A673 (cell line): ENCODE data around the gene CSTPP1. TPM values are rescaled to one million over a fixed set of nuclear protein-coding genes. Genes with fewer than 3 reads are reported as not detected.

Experiments used
- BruUV-seq: library from RNA; stranded (reverse); fragments of 400-500 nt; replicated peaks from 2 replicates; lab custom pipeline; 2021; lab: Mats Ljungman, UMichigan
- CTCF ChIA-PET: fragments of 300-600 bp; sonication (Branson Sonifier 250); formaldehyde crosslinking; loops from one replicate; lab custom pipeline; 2022; ENCODE audit warnings: antibody characterized with exemption; lab: Charles Lee
- POLR2A ChIA-PET: fragments of 300-600 bp; sonication (Branson Sonifier 250); formaldehyde crosslinking; loops from one replicate; lab custom pipeline; 2022; ENCODE audit warnings: antibody characterized with exemption; ENCODE audit not compliant: low non-redundant PET; lab: Charles Lee
- DNase-seq: peaks from one replicate; pipeline ENCODE4 v3.0.0-alpha.2; 2015; ENCODE audit warnings: low spot score
- H3K27ac ChIP-seq: fragments of 200-600 bp; sonication (generic); 2 replicates; pipeline ENCODE4 v1.5.1; 2016; ENCODE audit warnings: mixed run types, low read depth, mild to moderate bottlenecking, mixed read lengths, antibody characterized with exemption, low read length; ENCODE audit not compliant: poor library complexity, severe bottlenecking
- H3K27me3 ChIP-seq: fragments of 200-600 bp; sonication (generic); replicated peaks from 2 replicates; pipeline ENCODE4 v1.6.1; 2017; ENCODE audit warnings: mixed run types, low read depth, mild to moderate bottlenecking, mixed read lengths, antibody characterized with exemption, low read length; ENCODE audit not compliant: insufficient read depth, poor library complexity
- H3K36me3 ChIP-seq: fragments of 200-600 bp; sonication (generic); 2 replicates; pipeline ENCODE4 v1.6.1; 2016; ENCODE audit warnings: mixed run types, mild to moderate bottlenecking, mixed read lengths, antibody characterized with exemption, low read length; ENCODE audit not compliant: insufficient read depth, poor library complexity, severe bottlenecking
- H3K4me1 ChIP-seq: fragments of 200-600 bp; sonication (generic); 2 replicates; pipeline ENCODE4 v1.6.1; 2017; ENCODE audit warnings: mixed run types, mild to moderate bottlenecking, mixed read lengths, antibody characterized with exemption, low read length; ENCODE audit not compliant: insufficient read depth, poor library complexity, severe bottlenecking
- H3K4me3 ChIP-seq: fragments of 200-600 bp; sonication (generic); 2 replicates; pipeline ENCODE4 v1.5.1; 2016; ENCODE audit warnings: low read depth, mixed run types, mild to moderate bottlenecking, mixed read lengths, low read length; ENCODE audit not compliant: poor library complexity, severe bottlenecking
- H3K9me3 ChIP-seq: fragments of 200-600 bp; sonication (generic); 2 replicates; pipeline ENCODE4 v1.6.1; 2016; ENCODE audit warnings: mixed run types, low read depth, mild to moderate bottlenecking, mixed read lengths, antibody characterized with exemption, low read length; ENCODE audit not compliant: poor library complexity, severe bottlenecking
- EZH2 ChIP-seq: fragments of 200-600 bp; sonication (generic); IDR thresholded peaks from 2 replicates; pipeline ENCODE4 v1.6.1; 2017; ENCODE audit warnings: borderline replicate concordance, low read depth, mild to moderate bottlenecking, mixed read lengths, antibody characterized with exemption, low read length; ENCODE audit not compliant: poor library complexity, severe bottlenecking
- intact Hi-C: fragments of 100-400 bp; cut with micrococcal nuclease; formaldehyde crosslinking; loops from one replicate; pipeline ENCODE4 v1.10.0; 2022; ENCODE audit not compliant: unreplicated experiment
- total RNA-seq: library from RNA; stranded (reverse); gene quantifications from 2 replicates; pipeline ENCODE4 v1.2.3, GENCODE V29; 2021
- TF ChIP-seq, protein P1 (sequence below): fragments of 300-800, 200-600 bp; sonication (generic); conservative IDR thresholded peaks from 2 replicates; pipeline ENCODE4 v1.5.1; 2017; ENCODE audit warnings: low read depth, mild to moderate bottlenecking, antibody characterized with exemption, low read length, moderate library complexity, mixed read lengths

CSTPP1 gene
- total RNA-seq, 1 experiment from 2014 or later, result 79.3 TPM

GRCh38 chr11:46966773-46967172 is 30.2 kb downstream of the CSTPP1 start:
- no peak for DNase-seq
- Histone ChIP-seq H3K27me3 (no peaks in the 10 kb centered on the region), H3K4me3 (no peak overlapping the region), H3K4me1 (peaks cover 10% of the 10 kb centered on the region), H3K9me3 (peaks cover 3% of the 10 kb centered on the region), H3K27ac (no peak overlapping the region), H3K36me3 (no peaks in the 10 kb centered on the region)
- intact Hi-C loops, result no loop called here
- no TSS peak for BruUV-seq
- CTCF ChIA-PET, result no interaction called here
- TF ChIP-seq, protein P1, sequence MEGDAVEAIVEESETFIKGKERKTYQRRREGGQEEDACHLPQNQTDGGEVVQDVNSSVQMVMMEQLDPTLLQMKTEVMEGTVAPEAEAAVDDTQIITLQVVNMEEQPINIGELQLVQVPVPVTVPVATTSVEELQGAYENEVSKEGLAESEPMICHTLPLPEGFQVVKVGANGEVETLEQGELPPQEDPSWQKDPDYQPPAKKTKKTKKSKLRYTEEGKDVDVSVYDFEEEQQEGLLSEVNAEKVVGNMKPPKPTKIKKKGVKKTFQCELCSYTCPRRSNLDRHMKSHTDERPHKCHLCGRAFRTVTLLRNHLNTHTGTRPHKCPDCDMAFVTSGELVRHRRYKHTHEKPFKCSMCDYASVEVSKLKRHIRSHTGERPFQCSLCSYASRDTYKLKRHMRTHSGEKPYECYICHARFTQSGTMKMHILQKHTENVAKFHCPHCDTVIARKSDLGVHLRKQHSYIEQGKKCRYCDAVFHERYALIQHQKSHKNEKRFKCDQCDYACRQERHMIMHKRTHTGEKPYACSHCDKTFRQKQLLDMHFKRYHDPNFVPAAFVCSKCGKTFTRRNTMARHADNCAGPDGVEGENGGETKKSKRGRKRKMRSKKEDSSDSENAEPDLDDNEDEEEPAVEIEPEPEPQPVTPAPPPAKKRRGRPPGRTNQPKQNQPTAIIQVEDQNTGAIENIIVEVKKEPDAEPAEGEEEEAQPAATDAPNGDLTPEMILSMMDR, result no peak
- TF ChIP-seq EZH2, result no peak
- POLR2A ChIA-PET, result interaction anchor here (0.5 kb wide), 1 partner anchor 24 kb away, joined by 3 read pairs; no protein-coding TSS in a partner anchor

DNA sequence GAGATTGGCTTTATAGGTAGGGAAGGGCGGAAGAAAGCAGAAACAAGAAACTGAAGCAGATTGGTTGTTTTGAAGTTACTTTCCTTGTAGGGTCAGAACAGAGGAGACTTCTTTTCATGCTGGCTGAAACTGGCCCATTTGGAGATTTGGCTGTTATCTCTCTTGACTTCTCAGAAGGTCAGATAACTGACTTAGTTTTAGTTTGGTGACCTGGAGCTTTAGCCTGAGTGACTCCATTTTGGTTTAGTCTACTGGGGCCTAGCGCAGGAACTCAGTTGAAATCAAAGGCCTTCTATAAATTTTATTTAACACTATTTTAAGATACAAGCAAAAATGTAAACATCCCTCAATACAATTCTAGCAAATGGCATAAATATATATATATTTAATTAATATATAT is 31.4 kb downstream of the CSTPP1 start:
- POLR2A ChIA-PET, result no interaction called here
- Histone ChIP-seq H3K36me3 (no peaks in the 10 kb centered on the region), H3K4me1 (peaks cover 10% of the 10 kb centered on the region), H3K27me3 (no peaks in the 10 kb centered on the region), H3K9me3 (peaks cover 3% of the 10 kb centered on the region), H3K4me3 (no peak overlapping the region), H3K27ac (no peak overlapping the region)
- CTCF ChIA-PET, result no interaction called here
- no peak for DNase-seq
- intact Hi-C loops, result no loop called here
- no peak for TF ChIP-seq EZH2
- TF ChIP-seq, protein P1, result no peak
- no TSS peak for BruUV-seq

- intact Hi-C loops, result no loop called here
- no TSS peak for BruUV-seq
- Histone ChIP-seq H3K4me3 (no peak overlapping the region), H3K27me3 (no peaks in the 10 kb centered on the region), H3K27ac (no peak overlapping the region), H3K4me1 (peaks cover 10% of the 10 kb centered on the region), H3K36me3 (no peaks in the 10 kb centered on the region), H3K9me3 (peaks cover 3% of the 10 kb centered on the region)
- POLR2A ChIA-PET, result no interaction called here
- CTCF ChIA-PET, result no interaction called here
- TF ChIP-seq, protein P1, result no peak
- TF ChIP-seq EZH2, result no peak
- DNase-seq, result no peak
These were observed 32.8 kb downstream of the CSTPP1 start for GRCh38 chr11:46969379-46969778.
